IPS-18c (cell line): Measurements from ENCODE around the gene L3MBTL4.
"Not testable (repeated sequence)": the region's sequence is repeated elsewhere in the genome, so short reads cannot be mapped to it uniquely, and the experiment has no call there.

Experiments
- H3K4me3 ChIP-seq: 2 replicates; pipeline ENCODE4 v1.7.0; 2013; ENCODE audit warnings: low read depth, mild to moderate bottlenecking, low read length, moderate library complexity; ENCODE audit not compliant: insufficient read depth
- H3K9me3 ChIP-seq: one replicate; pipeline ENCODE4 v1.6.1; 2013; ENCODE audit warnings: mild to moderate bottlenecking, low read length, moderate library complexity; ENCODE audit not compliant: control insufficient read depth, insufficient read depth

L3MBTL4 gene

DNA sequence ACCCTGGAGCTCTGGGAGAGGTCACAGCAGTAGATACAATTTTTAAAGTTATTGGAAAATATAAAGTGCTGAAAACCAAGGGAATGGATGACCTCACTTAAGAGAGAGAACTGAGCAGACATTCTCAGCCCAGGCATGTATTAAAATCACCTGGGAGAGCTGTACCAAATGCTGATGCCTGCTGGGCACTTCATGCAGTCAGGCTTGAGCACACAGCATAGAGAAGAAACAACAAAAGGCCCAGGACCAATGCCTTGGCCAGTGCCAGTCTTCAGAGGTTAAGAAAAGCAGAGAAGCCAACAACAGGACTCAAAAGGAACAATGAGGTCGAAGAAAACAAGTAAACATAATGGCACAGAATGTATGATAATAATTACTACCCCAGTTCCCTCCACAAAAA is 211.8 kb downstream of the L3MBTL4 start:
- Histone ChIP-seq H3K4me3 (no peak overlapping the region), H3K9me3 (no peaks in the 10 kb centered on the region)

- no peaks in the 10 kb centered on the region for H3K9me3 ChIP-seq
- no peak overlapping the region for H3K4me3 ChIP-seq
These were observed 214.4 kb downstream of the L3MBTL4 start for GRCh38 chr18:6200204-6200774.

- no peak overlapping the region for H3K4me3 ChIP-seq
- H3K9me3 ChIP-seq: no peaks in the 10 kb centered on the region
These were observed 214.9 kb downstream of the L3MBTL4 start for GRCh38 chr18:6199777-6200176.

GRCh38 chr18:6198585-6198984 is 216.1 kb downstream of the L3MBTL4 start:
- Histone ChIP-seq H3K4me3 (no peak overlapping the region), H3K9me3 (no peaks in the 10 kb centered on the region)

DNA sequence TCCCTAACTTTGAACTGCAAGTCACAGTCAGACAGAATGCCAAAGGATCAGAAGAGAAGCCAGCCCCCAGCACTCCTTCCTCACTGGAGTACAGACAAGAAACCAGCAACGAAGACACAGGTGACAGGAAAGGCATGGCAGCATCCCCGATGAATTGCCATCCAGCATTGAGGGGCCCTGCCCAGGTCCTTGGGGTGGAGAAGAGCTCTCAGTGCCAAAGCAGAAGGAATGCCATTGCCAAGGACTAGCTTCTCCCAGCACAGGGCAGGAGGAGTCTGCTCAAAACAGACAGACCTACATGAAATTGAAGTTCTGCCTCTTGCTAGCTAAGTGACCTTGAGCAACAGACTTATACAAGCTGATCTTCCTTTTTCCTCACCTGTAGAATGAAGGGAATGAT is 220.1 kb downstream of the L3MBTL4 start:
- Histone ChIP-seq H3K9me3 (no peaks in the 10 kb centered on the region), H3K4me3 (no peak overlapping the region)

- not testable (repeated sequence) for H3K4me3 ChIP-seq, H3K9me3 ChIP-seq
These were observed 228.9 kb downstream of the L3MBTL4 start for GRCh38 chr18:6185782-6186181.

DNA sequence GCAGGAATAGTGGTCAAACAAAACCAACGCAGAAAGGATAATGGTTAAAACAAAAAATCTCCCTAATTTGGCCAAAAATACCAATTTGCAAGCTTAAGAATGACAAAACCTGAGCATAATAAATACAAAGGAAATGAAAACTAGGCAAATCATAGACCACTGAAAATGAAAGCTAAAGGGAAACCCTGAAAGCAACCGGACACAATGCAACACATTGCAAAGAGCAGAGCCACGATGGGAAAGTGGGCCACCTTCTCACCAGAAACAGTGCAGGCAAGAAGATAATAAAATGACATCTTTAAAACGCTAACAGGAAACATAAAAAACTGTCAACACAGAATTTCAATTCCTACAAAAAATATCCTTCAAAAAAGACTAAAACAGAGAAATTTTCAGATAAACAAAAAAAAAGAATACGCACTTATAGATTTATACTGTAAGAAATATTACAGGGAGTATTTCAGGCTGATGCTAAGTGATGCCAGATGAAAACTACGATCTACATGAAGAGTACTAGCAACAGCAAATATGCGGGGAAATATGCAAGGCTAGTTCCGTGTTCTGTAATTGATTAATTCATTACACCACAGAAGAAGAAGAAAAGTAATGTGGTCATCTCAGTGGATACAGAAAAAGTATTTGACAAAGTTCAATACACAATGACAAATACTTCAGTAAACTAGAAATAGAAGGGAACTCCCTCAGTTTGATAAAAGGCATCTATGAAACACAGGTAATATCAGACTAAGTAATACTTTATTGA is 239.5 kb downstream of the L3MBTL4 start:
- Histone ChIP-seq H3K9me3 (peaks cover 4% of the 10 kb centered on the region), H3K4me3 (no peak overlapping the region)

DNA sequence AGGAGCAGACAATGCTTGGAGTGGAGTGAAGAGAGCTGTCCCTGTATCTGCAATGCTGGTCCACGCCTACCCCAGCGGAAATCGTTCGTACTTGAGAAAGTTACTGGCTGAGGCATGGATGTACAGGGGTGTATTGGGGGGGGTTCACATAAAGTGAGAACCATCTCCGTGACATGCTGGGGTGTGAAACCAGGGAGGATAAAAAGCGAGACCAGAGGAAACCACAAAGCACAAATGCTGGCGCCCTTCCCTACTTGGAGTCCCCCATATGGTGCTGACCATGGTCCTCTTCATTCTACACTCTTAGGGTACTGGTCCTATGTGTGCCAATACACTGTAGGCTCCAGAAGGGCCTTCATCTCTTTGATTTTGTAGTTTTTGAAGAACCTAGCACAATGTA is 244.1 kb downstream of the L3MBTL4 start:
- H3K4me3 ChIP-seq: no peak overlapping the region
- H3K9me3 ChIP-seq: no peaks in the 10 kb centered on the region

DNA sequence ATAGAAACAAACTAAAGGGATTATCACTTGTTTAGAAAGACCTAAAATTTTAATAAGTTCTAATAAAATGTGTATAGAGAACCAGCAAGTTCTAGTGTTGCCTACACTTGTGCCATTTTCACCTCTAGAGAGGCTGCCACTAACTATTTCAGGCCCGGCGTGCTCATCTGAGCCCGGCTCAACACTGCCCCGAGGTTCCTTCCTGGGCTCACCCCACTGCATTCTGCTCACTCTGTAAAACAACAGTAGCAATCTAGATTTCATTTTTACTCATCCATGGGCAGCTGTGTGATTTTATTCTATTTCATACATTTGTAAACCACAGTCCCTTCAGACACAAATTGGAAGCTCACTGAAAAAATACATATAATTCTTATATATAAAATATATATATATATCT is 253.2 kb downstream of the L3MBTL4 start:
- H3K4me3 ChIP-seq: no peak overlapping the region
- peaks cover 4% of the 10 kb centered on the region for H3K9me3 ChIP-seq

DNA sequence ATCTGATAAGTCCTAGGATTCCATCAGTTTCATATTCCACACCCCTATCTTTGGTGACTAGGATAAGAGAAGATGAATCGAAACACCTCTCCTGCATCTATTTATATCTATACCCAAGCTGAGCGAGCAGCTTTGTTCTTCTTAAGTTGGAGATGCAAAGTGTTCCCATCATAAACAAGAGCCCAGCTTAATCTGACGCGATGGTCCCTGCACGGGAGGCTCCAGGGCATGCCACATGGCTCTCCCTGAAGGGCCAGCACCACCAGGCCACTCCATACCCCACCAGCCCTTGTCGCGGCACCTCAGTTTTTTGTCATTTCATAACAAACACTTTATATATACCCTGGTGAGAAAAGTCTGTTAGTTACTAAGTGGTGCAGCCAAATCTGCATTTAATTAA is 255.3 kb downstream of the L3MBTL4 start:
- Histone ChIP-seq H3K4me3 (no peak overlapping the region), H3K9me3 (peaks cover 4% of the 10 kb centered on the region)

- H3K4me3 ChIP-seq: no peak overlapping the region
- peaks cover 4% of the 10 kb centered on the region for H3K9me3 ChIP-seq
These were observed 255.8 kb downstream of the L3MBTL4 start for GRCh38 chr18:6158958-6159357.

- H3K9me3 ChIP-seq: no peaks in the 10 kb centered on the region
- no peak overlapping the region for H3K4me3 ChIP-seq
These were observed 258.3 kb downstream of the L3MBTL4 start for GRCh38 chr18:6156446-6156845.

DNA sequence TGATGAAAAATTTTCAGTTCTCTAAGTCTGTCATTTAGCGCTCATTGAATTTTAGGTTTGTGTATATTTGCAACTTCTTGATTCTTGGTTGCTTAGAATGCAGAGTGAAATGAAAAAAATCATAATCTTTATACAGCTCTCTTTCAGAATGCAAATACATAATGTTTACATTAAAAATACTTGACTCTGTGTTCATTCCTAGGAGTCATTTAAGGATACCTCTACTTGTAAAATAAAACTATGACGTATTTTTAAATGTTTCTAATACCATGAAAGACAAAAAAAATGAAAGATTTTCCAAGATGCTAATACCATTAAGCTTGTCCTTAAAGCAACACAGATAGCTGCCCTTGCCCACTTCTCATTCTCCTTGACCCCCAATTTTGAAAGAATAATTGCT is 259.0 kb downstream of the L3MBTL4 start:
- Histone ChIP-seq H3K9me3 (no peaks in the 10 kb centered on the region), H3K4me3 (no peak overlapping the region)

GRCh38 chr18:6150430-6150829 is 264.3 kb downstream of the L3MBTL4 start:
- H3K4me3 ChIP-seq: no peak overlapping the region
- H3K9me3 ChIP-seq: no peaks in the 10 kb centered on the region

GRCh38 chr18:6146307-6146661 is 268.4 kb downstream of the L3MBTL4 start:
- H3K4me3 ChIP-seq: no peak overlapping the region
- H3K9me3 ChIP-seq: no peaks in the 10 kb centered on the region

- no peak overlapping the region for H3K4me3 ChIP-seq
These were observed 268.9 kb downstream of the L3MBTL4 start for GRCh38 chr18:6145645-6146306.

GRCh38 chr18:6139007-6139406 is 275.7 kb downstream of the L3MBTL4 start:
- H3K4me3 ChIP-seq: no peak overlapping the region
- H3K9me3 ChIP-seq: peaks cover 3% of the 10 kb centered on the region

More at GRCh38 chr18:6145645-6146306, 268.9 kb downstream of the L3MBTL4 start:
- H3K9me3 ChIP-seq: no peaks in the 10 kb centered on the region

- H3K9me3 ChIP-seq, H3K4me3 ChIP-seq: not testable (repeated sequence)
These were observed 278.8 kb downstream of the L3MBTL4 start for GRCh38 chr18:6135901-6136300.
